GM06990 (cell line): ENCODE data around the gene NDUFB5.

ENCODE experiments used
- DNase-seq: peaks from one replicate; pipeline ENCODE4 v3.0.0-alpha.2; 2011; ENCODE audit not compliant: insufficient read length; ENCODE audit errors: extremely low read depth
- H3K27me3 ChIP-seq: replicated peaks from 2 replicates; pipeline ENCODE4 v1.6.0; 2011; ENCODE audit warnings: low read length; ENCODE audit not compliant: control insufficient read depth, insufficient read depth
- H3K36me3 ChIP-seq: 2 replicates; pipeline ENCODE4 v1.5.1; 2011; ENCODE audit warnings: low read length; ENCODE audit not compliant: control insufficient read depth, insufficient read depth
- H3K4me3 ChIP-seq: replicated peaks from 2 replicates; pipeline ENCODE4 v1.5.1; 2011; ENCODE audit warnings: low read depth, mild to moderate bottlenecking, control low read depth, low read length
- CTCF ChIP-seq: IDR thresholded peaks from 2 replicates; pipeline ENCODE4 v1.5.1; 2011; ENCODE audit warnings: low read length, control low read depth, mild to moderate bottlenecking, inconsistent platforms; ENCODE audit not compliant: insufficient read depth, poor library complexity, severe bottlenecking

NDUFB5 gene

GRCh38 chr3:179666436-179667035 is 61.9 kb downstream of the NDUFB5 start:
- no peak for DNase-seq
- H3K4me3 ChIP-seq = no peak overlapping the region

DNA sequence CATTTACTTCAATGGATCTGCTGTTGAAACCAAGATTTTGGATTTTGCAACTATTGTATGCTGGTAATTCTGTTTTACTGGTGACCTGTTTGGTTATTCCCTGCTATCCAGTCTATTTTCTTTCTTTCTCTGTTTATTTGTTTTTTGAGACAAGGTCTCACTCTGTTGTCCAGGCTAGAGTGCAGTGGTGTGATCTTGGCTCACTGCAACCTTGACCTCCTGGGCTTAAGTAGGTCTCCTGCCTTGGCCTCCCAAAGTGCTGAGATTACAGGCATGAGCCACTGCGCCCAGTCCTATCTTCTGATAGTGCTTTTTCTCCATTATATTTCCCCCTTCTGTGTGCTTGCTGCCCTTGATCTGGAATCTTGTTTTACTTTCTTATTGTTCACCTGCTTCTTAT is 63.8 kb downstream of the NDUFB5 start:
- TF ChIP-seq CTCF = no peak
- H3K36me3 ChIP-seq = no peaks in the 10 kb centered on the region
- H3K4me3 ChIP-seq = no peak overlapping the region
- H3K27me3 ChIP-seq = no peaks in the 10 kb centered on the region
- DNase-seq = no peak

More at GRCh38 chr3:179666436-179667035, 61.9 kb downstream of the NDUFB5 start:
- no peak for TF ChIP-seq CTCF
- H3K36me3 ChIP-seq = no peaks in the 10 kb centered on the region
- H3K27me3 ChIP-seq = no peaks in the 10 kb centered on the region

DNA sequence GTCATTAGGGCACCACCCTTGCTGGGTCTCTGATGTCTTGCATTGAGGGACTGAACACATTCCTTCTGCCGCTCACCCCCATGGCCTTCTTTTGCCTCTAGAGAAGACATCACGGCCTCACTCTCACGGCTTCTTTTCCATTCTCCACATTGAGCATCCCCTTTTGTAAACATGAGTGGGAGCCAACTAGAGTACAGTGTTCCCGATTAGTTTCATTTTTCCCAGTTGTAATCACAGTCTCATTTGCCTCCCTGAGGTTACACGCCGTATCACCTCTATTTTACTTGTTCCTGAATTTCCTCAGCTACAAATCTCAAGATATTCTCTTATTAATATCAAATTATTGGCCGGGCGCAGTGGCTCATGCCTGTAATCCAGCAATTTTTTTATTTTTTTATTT is 65.7 kb downstream of the NDUFB5 start:
- Histone ChIP-seq H3K36me3 (no peaks in the 10 kb centered on the region), H3K4me3 (no peak overlapping the region), H3K27me3 (no peaks in the 10 kb centered on the region)
- no peak for DNase-seq
- TF ChIP-seq CTCF = no peak

- DNase-seq = no peak
- Histone ChIP-seq H3K4me3 (no peak overlapping the region), H3K27me3 (no peaks in the 10 kb centered on the region), H3K36me3 (no peaks in the 10 kb centered on the region)
- TF ChIP-seq CTCF = no peak
These were observed 66.7 kb downstream of the NDUFB5 start for GRCh38 chr3:179671309-179671708.

- no peak for DNase-seq
- Histone ChIP-seq H3K4me3 (no peak overlapping the region), H3K36me3 (no peaks in the 10 kb centered on the region), H3K27me3 (no peaks in the 10 kb centered on the region)
- no peak for TF ChIP-seq CTCF
These were observed 67.2 kb downstream of the NDUFB5 start for GRCh38 chr3:179671747-179672242.

GRCh38 chr3:179672918-179673317 is 68.3 kb downstream of the NDUFB5 start:
- TF ChIP-seq CTCF = no peak
- Histone ChIP-seq H3K27me3 (no peaks in the 10 kb centered on the region), H3K4me3 (no peak overlapping the region), H3K36me3 (no peaks in the 10 kb centered on the region)
- no peak for DNase-seq
